ENCODE data around the gene ACOX2.

ACOX2 gene

GRCh38 chr3:58566398-58567250, 29.6 kb upstream of the ACOX2 start:
- Histone ChIP-seq H3K4me3 (ENCODE audit: low read depth in 1 of 2, low read length in 2 of 2) (no peak overlapping the region), H3K36me3 (ENCODE audit: insufficient read depth, low read length) (no peaks in the 10 kb centered on the region), H3K4me1 (ENCODE audit: insufficient read depth, low read length) (no peaks in the 10 kb centered on the region), H3K9ac (ENCODE audit: low read depth, low read length) (no peak overlapping the region), H4K20me1 (ENCODE audit: insufficient read depth, low read length) (no peaks in the 10 kb centered on the region), H3K79me2 (ENCODE audit: insufficient read depth, low read length) (no peaks in the 10 kb centered on the region), H3K4me2 (ENCODE audit: insufficient read depth, low read length) (no peak overlapping the region), H2AFZ (ENCODE audit: low read depth, low read length) (no peak overlapping the region), H3K27me3 (ENCODE audit: insufficient read depth, low read length, poor library complexity) (peaks cover 17% of the 10 kb centered on the region), H3K9me3 (ENCODE audit: insufficient read depth, low read length, severe bottlenecking) (no peaks in the 10 kb centered on the region), H3K27ac (ENCODE audit: low read length) (no peak overlapping the region)
- no peak for ATAC-seq (ENCODE audit: insufficient read depth, low read depth)
- DNase-seq: no peak
- no peak for TF ChIP-seq CTCF (IDR thresholded peaks at IDR 0.05; ENCODE audit: borderline replicate concordance, extremely low read depth, low read length, poor library complexity, severe bottlenecking)
- TF ChIP-seq EZH2 (IDR thresholded peaks at IDR 0.05; ENCODE audit: borderline replicate concordance, low read depth, low read length, severe bottlenecking): no peak

- no peaks in the 10 kb centered on the region for H3K36me3 ChIP-seq (ENCODE audit: insufficient read depth, low read length)
- H3K27me3 ChIP-seq (ENCODE audit: insufficient read depth, low read length, poor library complexity): peaks cover 13% of the 10 kb centered on the region
- H3K79me2 ChIP-seq (ENCODE audit: insufficient read depth, low read length): no peaks in the 10 kb centered on the region
- no peak for ATAC-seq (ENCODE audit: insufficient read depth, low read depth)
- H4K20me1 ChIP-seq (ENCODE audit: insufficient read depth, low read length): no peaks in the 10 kb centered on the region
- H3K27ac ChIP-seq (ENCODE audit: low read length): no peak overlapping the region
- no peaks in the 10 kb centered on the region for H3K4me1 ChIP-seq (ENCODE audit: insufficient read depth, low read length)
- TF ChIP-seq CTCF (IDR thresholded peaks at IDR 0.05; ENCODE audit: borderline replicate concordance, extremely low read depth, low read length, poor library complexity, severe bottlenecking) (no peak), EZH2 (IDR thresholded peaks at IDR 0.05; ENCODE audit: borderline replicate concordance, low read depth, low read length, severe bottlenecking) (no peak)
- peak; percentile 19 for DNase-seq
- no peak overlapping the region for H2AFZ ChIP-seq (ENCODE audit: low read depth, low read length)
- H3K9me3 ChIP-seq (ENCODE audit: insufficient read depth, low read length, severe bottlenecking): no peaks in the 10 kb centered on the region
- no peak overlapping the region for H3K9ac ChIP-seq (ENCODE audit: low read depth, low read length)
- H3K4me2 ChIP-seq (ENCODE audit: insufficient read depth, low read length): no peak overlapping the region
- H3K4me3 ChIP-seq (ENCODE audit: low read depth in 1 of 2, low read length in 2 of 2): no peak overlapping the region
These were observed 28.8 kb upstream of the ACOX2 start for GRCh38 chr3:58565621-58566397.

- Histone ChIP-seq H3K4me3 (ENCODE audit: low read depth in 1 of 2, low read length in 2 of 2) (no peak overlapping the region), H3K9me3 (ENCODE audit: insufficient read depth, low read length, severe bottlenecking) (no peaks in the 10 kb centered on the region), H3K27ac (ENCODE audit: low read length) (no peak overlapping the region), H3K36me3 (ENCODE audit: insufficient read depth, low read length) (no peaks in the 10 kb centered on the region), H3K4me1 (ENCODE audit: insufficient read depth, low read length) (no peaks in the 10 kb centered on the region), H3K27me3 (ENCODE audit: insufficient read depth, low read length, poor library complexity) (peaks cover 13% of the 10 kb centered on the region), H2AFZ (ENCODE audit: low read depth, low read length) (no peak overlapping the region), H3K4me2 (ENCODE audit: insufficient read depth, low read length) (no peak overlapping the region), H3K79me2 (ENCODE audit: insufficient read depth, low read length) (no peaks in the 10 kb centered on the region), H4K20me1 (ENCODE audit: insufficient read depth, low read length) (no peaks in the 10 kb centered on the region), H3K9ac (ENCODE audit: low read depth, low read length) (no peak overlapping the region)
- no peak for DNase-seq
- TF ChIP-seq CTCF (IDR thresholded peaks at IDR 0.05; ENCODE audit: borderline replicate concordance, extremely low read depth, low read length, poor library complexity, severe bottlenecking) (no peak), EZH2 (IDR thresholded peaks at IDR 0.05; ENCODE audit: borderline replicate concordance, low read depth, low read length, severe bottlenecking) (no peak)
- ATAC-seq (ENCODE audit: insufficient read depth, low read depth): no peak
These were observed 27.6 kb upstream of the ACOX2 start for GRCh38 chr3:58564456-58565160.

All from DND-41 (cell line).